Prostate gland (tissue), 2 donors: ENCODE data around the gene TRABD. TPM values are rescaled to one million over a fixed set of nuclear protein-coding genes. Genes with fewer than 3 reads are reported as not detected.

ENCODE experiments used
- DNase-seq: peaks from one replicate; pipeline ENCODE4 v3.0.0-alpha.2; 2019; ENCODE audit warnings: low spot score
- H3K27ac ChIP-seq, 2 donors: fragments of 200-600 bp; sonication (generic); 2 replicates each; pipeline ENCODE4 v1.5.1; 2017 to 2019
- H3K27me3 ChIP-seq: fragments of 200-600 bp; sonication (generic); replicated peaks from 2 replicates; pipeline ENCODE4 v1.5.1; 2019; ENCODE audit not compliant: insufficient read depth
- H3K36me3 ChIP-seq, 2 donors: fragments of 200-600 bp; sonication (generic); 1 replicate in 1 of 2; 2 replicates in 1 of 2; pipeline versions ENCODE4 v1.5.1 to v1.8.1; 2017 to 2019
- H3K4me1 ChIP-seq: fragments of 200-600 bp; sonication (generic); replicated peaks from 2 replicates; pipeline ENCODE4 v1.5.1; 2019
- H3K4me3 ChIP-seq, 2 donors: fragments of 200-600 bp; sonication (generic); 2 replicates each; pipeline ENCODE4 v1.5.1; 2017 to 2019
- H3K9me3 ChIP-seq: fragments of 200-600 bp; sonication (generic); 2 replicates; pipeline ENCODE4 v1.5.1; 2017
- POLR2A ChIP-seq: fragments of 450-650 bp; IDR thresholded peaks from one replicate; pipeline ENCODE4 v1.6.1; 2016; ENCODE audit warnings: antibody characterized with exemption, mild to moderate bottlenecking
- POLR2AphosphoS5 ChIP-seq: sonication (generic); formaldehyde crosslinking; IDR thresholded peaks from one replicate; pipeline ENCODE4 v1.6.1; 2017; ENCODE audit warnings: antibody characterized with exemption
- WGBS: methylation state at CpG from one replicate; pipeline ENCODE4 v1.1.5; 2018; 5-methylcytosine and 5-hydroxymethylcytosine counted together
- intact Hi-C: fragments of 100-400 bp; cut with DNase I; formaldehyde crosslinking; loops from one replicate; pipeline ENCODE4 v1.14.2; 2022
- total RNA-seq, 2 donors: library from RNA; depleted of rRNA; stranded (reverse); fragments of >200 nt; gene quantifications; one replicate each; pipeline ENCODE4 v1.1.0, GENCODE V29; 2016
- TF ChIP-seq, protein P1 (sequence below), 4 experiments: fragments of 200-600 bp in 2 of 4; fragments of 450-650 bp in 2 of 4; sonication (generic) in 2 of 4; IDR thresholded peaks; 1 replicate in 3 of 4; 2 replicates in 1 of 4; pipeline ENCODE4 v1.5.1; 2016 to 2019; ENCODE audit warnings: antibody characterized with exemption in 4 of 4, mild to moderate bottlenecking in 2 of 4, moderate library complexity in 2 of 4

TRABD gene
- total RNA-seq, 2 donors from 2014 or later, result 39.1 to 43.1 TPM

- 32% methylated on average over 13 of the region's 105 CpGs for WGBS
- intact Hi-C loops, result no loop called here
- TF ChIP-seq POLR2AphosphoS5 (no peak), POLR2A (no peak)
- TF ChIP-seq, protein P1, sequence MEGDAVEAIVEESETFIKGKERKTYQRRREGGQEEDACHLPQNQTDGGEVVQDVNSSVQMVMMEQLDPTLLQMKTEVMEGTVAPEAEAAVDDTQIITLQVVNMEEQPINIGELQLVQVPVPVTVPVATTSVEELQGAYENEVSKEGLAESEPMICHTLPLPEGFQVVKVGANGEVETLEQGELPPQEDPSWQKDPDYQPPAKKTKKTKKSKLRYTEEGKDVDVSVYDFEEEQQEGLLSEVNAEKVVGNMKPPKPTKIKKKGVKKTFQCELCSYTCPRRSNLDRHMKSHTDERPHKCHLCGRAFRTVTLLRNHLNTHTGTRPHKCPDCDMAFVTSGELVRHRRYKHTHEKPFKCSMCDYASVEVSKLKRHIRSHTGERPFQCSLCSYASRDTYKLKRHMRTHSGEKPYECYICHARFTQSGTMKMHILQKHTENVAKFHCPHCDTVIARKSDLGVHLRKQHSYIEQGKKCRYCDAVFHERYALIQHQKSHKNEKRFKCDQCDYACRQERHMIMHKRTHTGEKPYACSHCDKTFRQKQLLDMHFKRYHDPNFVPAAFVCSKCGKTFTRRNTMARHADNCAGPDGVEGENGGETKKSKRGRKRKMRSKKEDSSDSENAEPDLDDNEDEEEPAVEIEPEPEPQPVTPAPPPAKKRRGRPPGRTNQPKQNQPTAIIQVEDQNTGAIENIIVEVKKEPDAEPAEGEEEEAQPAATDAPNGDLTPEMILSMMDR (IDR thresholded peaks at IDR 0.05), result no peak
- Histone ChIP-seq H3K4me3 (peak within 1 kb of the TSS; percentile 46 to 55), H3K9me3 (no peaks in the 10 kb centered on the region), H3K36me3 (no peaks in the 10 kb centered on the region), H3K27me3 (no peaks in the 10 kb centered on the region), H3K4me1 (no peaks in the 10 kb centered on the region), H3K27ac (no peak within 1 kb of the TSS)
- no peak for DNase-seq
Observed at GRCh38 chr22:50170453-50171318, 15.0 kb upstream of the TRABD start, which contains the start of gene PANX2. Gene PANX2 (plus strand): TSS chr22:50170731. CDS start chr22:50170731, 0 bp downstream.

DNA sequence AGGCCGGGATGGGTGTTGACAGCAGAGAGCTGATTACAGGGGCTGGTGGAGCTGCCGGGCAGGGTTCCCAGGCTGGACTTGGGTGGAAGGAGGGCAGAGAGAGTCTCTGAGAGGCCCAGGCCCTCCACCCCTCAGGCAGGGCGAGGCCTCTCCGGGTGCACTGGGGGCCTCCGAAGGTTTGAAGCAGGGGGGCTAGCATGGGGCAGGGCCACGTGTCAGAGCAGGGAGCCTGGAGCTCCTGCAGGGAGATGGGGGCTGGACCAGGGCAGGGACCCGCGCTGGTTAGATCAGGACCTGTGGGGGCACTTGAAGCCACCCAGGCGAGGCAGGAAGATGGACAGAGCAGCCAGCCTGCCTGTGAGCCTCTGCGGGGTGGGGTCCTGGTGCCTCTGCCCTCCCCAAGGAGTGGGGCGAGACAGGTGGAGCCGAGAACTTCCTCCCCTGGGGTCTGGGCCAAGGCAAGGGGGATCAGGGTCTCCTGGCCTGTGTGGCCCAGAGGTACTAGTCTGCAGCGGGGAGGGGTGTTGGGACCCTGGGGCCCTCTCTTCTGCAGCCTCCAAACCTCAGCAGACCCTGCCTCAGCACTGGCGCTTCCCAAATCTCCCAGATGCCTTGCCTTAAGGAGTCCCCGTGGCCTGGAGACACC is 14.3 kb upstream of the TRABD start:
- WGBS, result 60% methylated on average over 15 of the region's 15 CpGs
- H3K27me3 ChIP-seq, result no peaks in the 10 kb centered on the region
- intact Hi-C loops, result no loop called here

GRCh38 chr22:50171965-50172421 is 13.7 kb upstream of the TRABD start:
- no peak for DNase-seq
- Histone ChIP-seq H3K4me1 (no peaks in the 10 kb centered on the region), H3K27ac (no peak overlapping the region), H3K27me3 (no peaks in the 10 kb centered on the region), H3K4me3 (no peak overlapping the region), H3K9me3 (no peaks in the 10 kb centered on the region), H3K36me3 (no peaks in the 10 kb centered on the region)
- TF ChIP-seq POLR2AphosphoS5 (no peak), POLR2A (no peak)
- TF ChIP-seq, protein P1 (IDR thresholded peaks at IDR 0.05), result no peak
- 80% methylated on average over 13 of the region's 13 CpGs for WGBS
- intact Hi-C loops, result no loop called here

More for the DNA sequence above, 14.3 kb upstream of the TRABD start:
- TF ChIP-seq POLR2AphosphoS5, result no peak
- TF ChIP-seq, protein P1 (IDR thresholded peaks at IDR 0.05), result no peak
- no peak for TF ChIP-seq POLR2A
- Histone ChIP-seq H3K36me3 (no peaks in the 10 kb centered on the region), H3K27ac (no peak overlapping the region), H3K4me3 (peak overlapping the region; percentile 46 to 55), H3K9me3 (no peaks in the 10 kb centered on the region), H3K4me1 (no peaks in the 10 kb centered on the region)
- no peak for DNase-seq

DNA sequence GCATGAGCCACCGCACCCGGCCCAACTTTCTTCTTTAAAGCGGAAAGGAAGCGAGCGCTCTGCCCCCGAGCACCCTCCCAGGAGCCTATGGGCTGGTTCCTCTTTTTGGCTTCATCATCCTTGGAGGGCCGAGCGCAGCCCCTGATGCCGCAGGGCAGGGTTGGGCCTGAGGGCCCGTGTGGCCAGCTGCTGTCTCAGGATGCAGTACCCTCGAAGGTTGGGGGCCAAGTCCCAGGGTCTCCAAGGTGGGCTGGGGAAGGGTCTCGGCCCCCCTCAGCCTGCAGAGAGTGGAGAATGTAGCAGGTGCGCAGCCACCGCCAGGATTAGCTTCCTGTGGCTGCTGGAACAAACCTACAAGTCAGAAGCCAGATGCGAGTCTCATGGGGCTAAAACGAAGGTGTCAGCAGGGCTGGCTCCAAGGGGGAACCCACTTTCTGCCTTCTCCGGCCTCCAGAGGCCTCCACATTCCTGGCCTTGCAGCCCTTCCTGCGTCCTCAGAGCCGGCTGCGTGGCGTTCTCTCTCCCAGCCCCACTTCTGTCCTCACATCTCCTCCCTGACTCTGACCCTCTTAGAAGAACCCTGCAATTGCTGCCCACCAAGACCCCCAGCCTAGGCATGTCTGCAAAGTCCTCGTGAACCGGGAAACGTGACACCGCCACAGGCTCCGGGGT is 12.3 kb upstream of the TRABD start:
- H3K9me3 ChIP-seq, result no peaks in the 10 kb centered on the region
- intact Hi-C loops, result no loop called here
- no peak overlapping the region for H3K4me3 ChIP-seq
- TF ChIP-seq POLR2A (no peak), POLR2AphosphoS5 (no peak)
- TF ChIP-seq, protein P1 (IDR thresholded peaks at IDR 0.05), result no peak
- 87% methylated on average over 26 of the region's 26 CpGs for WGBS
- no peaks in the 10 kb centered on the region for H3K27me3 ChIP-seq
- no peak overlapping the region for H3K27ac ChIP-seq
- H3K4me1 ChIP-seq, result no peaks in the 10 kb centered on the region
- DNase-seq, result no peak
- no peaks in the 10 kb centered on the region for H3K36me3 ChIP-seq
